ENCODE measurements around the gene PPP2R1B.

PPP2R1B gene

GRCh38 chr11:111761036-111761435 lies 5.2 kb downstream of the PPP2R1B start:
- TF ChIP-seq CTCF (IDR thresholded peaks at IDR 0.05; ENCODE audit: low read depth, low read length, poor library complexity, severe bottlenecking): no peak
- Histone ChIP-seq H3K4me3 (ENCODE audit: low read length) (no peak overlapping the region), H3K9me3 (ENCODE audit: control insufficient read depth, insufficient read depth, low read length) (no peaks in the 10 kb centered on the region), H3K4me1 (ENCODE audit: control insufficient read depth, low read length) (peaks cover 13% of the 10 kb centered on the region), H3K36me3 (ENCODE audit: control insufficient read depth, low read length) (peaks cover 92% of the 10 kb centered on the region), H3F3A (ENCODE audit: control insufficient read depth, insufficient read depth) (no peaks in the 10 kb centered on the region; the same call in 1 of the 2 replicates), H3K27me3 (ENCODE audit: control insufficient read depth, low read length) (no peaks in the 10 kb centered on the region), H3K9me2 (replicated peaks; ENCODE audit: control insufficient read depth, low read length) (no peaks in the 10 kb centered on the region), H3K27ac (ENCODE audit: low read depth, low read length) (no peak overlapping the region), H3K4me2 (ENCODE audit: low read length) (no peak overlapping the region), H3K79me2 (ENCODE audit: control insufficient read depth, low read length) (peaks cover 34% of the 10 kb centered on the region), H4K20me1 (ENCODE audit: control insufficient read depth, insufficient read depth, low read depth, low read length) (no peaks in the 10 kb centered on the region)

DNA sequence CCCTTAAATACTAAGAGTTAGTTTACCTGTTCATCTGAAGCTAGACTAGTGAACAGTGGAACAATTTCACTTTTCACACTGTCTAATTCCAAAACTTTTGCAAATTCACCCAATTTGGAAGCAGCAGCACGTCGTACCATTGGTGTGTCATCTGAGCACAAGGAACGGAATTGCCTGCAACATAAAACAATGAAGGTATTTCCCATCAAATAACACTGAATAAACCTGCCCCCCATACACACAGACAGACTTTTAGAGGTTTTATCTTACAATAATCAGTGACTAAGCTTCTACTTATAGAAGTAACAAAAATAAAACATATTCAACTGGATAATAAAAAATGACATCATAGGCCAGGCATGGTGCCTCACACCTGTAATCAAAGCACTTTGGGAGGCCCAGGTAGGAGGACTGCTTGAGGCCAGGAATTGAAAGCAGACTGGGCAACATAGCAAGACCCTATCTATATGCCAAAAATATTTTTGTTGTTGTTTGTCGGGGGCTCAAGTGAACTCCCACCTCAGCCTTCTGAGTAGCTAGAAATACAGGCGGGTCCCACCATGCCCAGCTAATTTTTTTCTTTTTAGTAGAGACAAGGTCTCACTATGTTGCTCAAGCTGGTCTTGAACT lies 6.3 kb downstream of the PPP2R1B start:
- H3K4me2 ChIP-seq (ENCODE audit: low read length): no peak overlapping the region
- H3K9me3 ChIP-seq (ENCODE audit: control insufficient read depth, insufficient read depth, low read length): no peaks in the 10 kb centered on the region
- H3K36me3 ChIP-seq (ENCODE audit: control insufficient read depth, low read length): peaks cover 88% of the 10 kb centered on the region
- TF ChIP-seq CTCF (IDR thresholded peaks at IDR 0.05; ENCODE audit: low read depth, low read length, poor library complexity, severe bottlenecking) (no peak), EZH2phosphoT487 (IDR thresholded peaks at IDR 0.05; ENCODE audit: borderline replicate concordance, low read length) (no peak)
- H3K9me2 ChIP-seq (replicated peaks; ENCODE audit: control insufficient read depth, low read length): no peaks in the 10 kb centered on the region
- H3K4me3 ChIP-seq (ENCODE audit: low read length): no peak overlapping the region
- no peaks in the 10 kb centered on the region for H3K27me3 ChIP-seq (ENCODE audit: control insufficient read depth, low read length)
- H3K4me1 ChIP-seq (ENCODE audit: control insufficient read depth, low read length): peaks cover 8% of the 10 kb centered on the region
- peaks cover 22% of the 10 kb centered on the region for H3K79me2 ChIP-seq (ENCODE audit: control insufficient read depth, low read length)
- H3K27ac ChIP-seq (ENCODE audit: low read depth, low read length): no peak overlapping the region
- H3F3A ChIP-seq (ENCODE audit: control insufficient read depth, insufficient read depth): no peaks in the 10 kb centered on the region; the same call in 1 of the 2 replicates
- H4K20me1 ChIP-seq (ENCODE audit: control insufficient read depth, insufficient read depth, low read depth, low read length): no peaks in the 10 kb centered on the region

DNA sequence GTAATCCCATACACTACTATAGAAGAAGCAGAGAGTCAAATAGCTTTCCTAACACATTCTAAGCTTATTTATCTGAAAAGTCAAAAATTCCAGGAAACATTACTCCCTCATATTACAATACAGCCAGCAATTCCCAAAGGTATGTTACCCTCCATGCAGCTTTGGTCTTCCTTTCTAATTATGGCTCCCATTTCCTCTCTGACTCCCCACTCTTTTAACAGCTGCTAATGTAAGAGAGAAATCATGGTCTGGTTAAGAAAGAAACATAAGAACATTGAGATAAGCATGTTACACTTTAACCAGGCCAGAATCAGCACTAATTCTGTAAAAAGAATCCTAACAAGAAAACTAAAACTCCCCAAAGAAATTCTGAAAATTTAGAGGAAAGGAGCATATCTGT lies 6.8 kb downstream of the PPP2R1B start:
- Histone ChIP-seq H3K36me3 (ENCODE audit: control insufficient read depth, low read length) (peaks cover 88% of the 10 kb centered on the region), H4K20me1 (ENCODE audit: control insufficient read depth, insufficient read depth, low read depth, low read length) (no peaks in the 10 kb centered on the region), H3K4me1 (ENCODE audit: control insufficient read depth, low read length) (peaks cover 3% of the 10 kb centered on the region), H3K9me2 (replicated peaks; ENCODE audit: control insufficient read depth, low read length) (no peaks in the 10 kb centered on the region), H3K27ac (ENCODE audit: low read depth, low read length) (no peak overlapping the region), H3K79me2 (ENCODE audit: control insufficient read depth, low read length) (peaks cover 17% of the 10 kb centered on the region), H3F3A (ENCODE audit: control insufficient read depth, insufficient read depth) (no peaks in the 10 kb centered on the region; the same call in 1 of the 2 replicates), H3K4me2 (ENCODE audit: low read length) (no peak overlapping the region), H3K9me3 (ENCODE audit: control insufficient read depth, insufficient read depth, low read length) (no peaks in the 10 kb centered on the region), H3K4me3 (ENCODE audit: low read length) (no peak overlapping the region), H3K27me3 (ENCODE audit: control insufficient read depth, low read length) (no peaks in the 10 kb centered on the region)
- TF ChIP-seq EZH2phosphoT487 (IDR thresholded peaks at IDR 0.05; ENCODE audit: borderline replicate concordance, low read length) (no peak), CTCF (IDR thresholded peaks at IDR 0.05; ENCODE audit: low read depth, low read length, poor library complexity, severe bottlenecking) (no peak)
